Smooth muscle cell of the brain vasculature (primary cell): ENCODE results near the gene MGRN1.

ENCODE experiments used
- DNase-seq: peaks from one replicate; pipeline ENCODE4 v3.0.0-alpha.2; 2012; ENCODE audit warnings: low read depth, low spot score

Gene MGRN1

GRCh38 chr16:4652561-4652960 lies 27.9 kb downstream of the MGRN1 start:
- no peak for DNase-seq

- no peak for DNase-seq
Observed at GRCh38 chr16:4654011-4654963, 29.7 kb downstream of the MGRN1 start.

DNA sequence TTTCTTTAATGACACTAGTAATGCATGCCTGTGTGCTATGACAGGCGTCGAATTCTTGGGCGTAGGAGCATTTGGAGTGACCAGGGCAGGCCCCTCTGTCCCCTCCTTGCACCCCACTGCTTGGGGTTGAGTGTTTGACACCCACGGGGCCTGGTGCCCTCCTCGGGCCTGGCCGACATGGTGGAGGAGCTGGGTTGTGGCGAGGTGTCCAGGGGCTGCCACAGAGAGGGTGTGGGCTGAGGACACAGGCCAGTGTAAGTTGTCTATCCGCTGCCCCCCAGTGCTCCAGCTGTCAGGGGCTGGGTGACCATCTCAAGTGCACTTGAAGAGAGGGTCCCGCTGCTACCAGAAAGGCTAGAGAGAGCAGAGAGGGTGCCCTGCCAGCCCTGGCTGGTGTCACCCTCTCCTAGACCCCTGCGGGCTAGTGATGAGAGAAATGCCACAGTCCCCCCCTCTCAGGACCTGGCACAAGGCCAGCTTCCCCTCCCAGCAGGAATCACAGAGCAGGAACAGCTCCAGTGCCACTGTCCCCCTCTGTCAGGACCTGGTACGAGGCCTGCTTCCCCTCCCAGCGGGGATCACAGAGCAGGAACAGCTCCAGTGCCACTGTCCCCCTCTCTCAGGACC lies 30.5 kb downstream of the MGRN1 start:
- no peak for DNase-seq

DNA sequence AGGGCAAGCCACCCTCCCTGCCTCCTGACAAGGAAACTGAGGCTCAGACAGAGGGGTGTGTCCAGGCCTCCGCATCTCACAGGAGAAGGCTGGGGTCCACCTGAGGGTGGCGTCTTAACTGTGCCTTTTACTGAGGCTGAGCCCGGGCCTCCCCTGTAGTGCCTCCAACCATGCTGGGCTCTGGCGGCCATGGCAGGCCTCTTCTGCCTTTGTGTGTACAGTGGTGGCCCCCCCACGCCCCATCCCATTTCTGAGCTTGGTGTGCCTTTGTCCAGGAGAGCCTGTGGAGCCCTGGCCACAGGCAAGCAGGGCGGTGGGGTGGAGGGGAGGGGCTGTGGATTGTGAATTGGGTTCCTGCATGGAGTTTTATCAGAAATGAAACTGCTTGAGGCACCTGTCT lies 31.2 kb downstream of the MGRN1 start:
- no peak for DNase-seq

DNA sequence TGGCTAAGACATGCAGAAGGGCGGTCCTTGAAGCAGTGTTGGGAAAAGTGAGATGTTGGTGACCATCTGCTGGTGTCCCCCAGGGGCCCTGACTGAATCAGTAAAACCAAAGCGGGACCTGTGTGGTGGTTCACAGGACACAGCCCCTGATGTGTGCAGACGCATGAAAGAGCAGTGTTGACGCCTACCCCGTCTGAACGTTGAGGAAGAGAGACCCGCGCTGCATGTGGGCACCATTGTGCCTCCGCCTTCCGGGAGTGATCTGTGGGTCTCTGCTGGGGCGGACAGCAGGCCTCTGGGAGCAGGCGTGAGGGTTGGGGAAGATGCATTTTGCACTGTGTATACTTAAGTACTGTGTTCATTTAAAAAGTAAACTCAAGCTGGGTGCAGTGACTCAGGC lies 31.6 kb downstream of the MGRN1 start:
- DNase-seq = no peak

GRCh38 chr16:4656695-4657686 lies 32.4 kb downstream of the MGRN1 start:
- DNase-seq = no peak

- DNase-seq = no peak
Observed at GRCh38 chr16:4659363-4660353, 35.0 kb downstream of the MGRN1 start.

- DNase-seq = no peak
Observed at GRCh38 chr16:4660454-4661007, 35.9 kb downstream of the MGRN1 start.

DNA sequence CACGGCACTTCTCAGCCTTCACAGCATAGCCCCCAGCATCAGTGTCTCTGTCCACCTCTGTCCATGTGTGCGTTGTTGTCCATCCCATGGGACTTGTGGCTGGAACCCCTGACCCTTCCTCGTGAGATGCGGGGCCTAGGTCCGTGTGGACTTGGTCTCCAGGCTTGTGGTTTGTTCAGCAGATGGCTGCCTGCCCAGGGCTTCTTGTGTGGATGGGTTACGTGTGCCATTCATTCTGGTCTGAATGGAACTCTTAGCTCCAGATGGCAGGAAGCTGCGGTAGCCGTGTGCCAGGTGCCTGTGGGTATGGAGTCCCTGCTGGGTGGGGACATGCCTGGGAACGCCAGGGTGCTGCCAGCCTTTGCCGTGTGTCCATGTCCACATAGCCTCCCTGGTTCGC lies 37.0 kb downstream of the MGRN1 start:
- no peak for DNase-seq

- DNase-seq = no peak
Observed at GRCh38 chr16:4663465-4663776, 38.8 kb downstream of the MGRN1 start.

GRCh38 chr16:4663777-4664465 lies 39.3 kb downstream of the MGRN1 start:
- DNase-seq = no peak

DNA sequence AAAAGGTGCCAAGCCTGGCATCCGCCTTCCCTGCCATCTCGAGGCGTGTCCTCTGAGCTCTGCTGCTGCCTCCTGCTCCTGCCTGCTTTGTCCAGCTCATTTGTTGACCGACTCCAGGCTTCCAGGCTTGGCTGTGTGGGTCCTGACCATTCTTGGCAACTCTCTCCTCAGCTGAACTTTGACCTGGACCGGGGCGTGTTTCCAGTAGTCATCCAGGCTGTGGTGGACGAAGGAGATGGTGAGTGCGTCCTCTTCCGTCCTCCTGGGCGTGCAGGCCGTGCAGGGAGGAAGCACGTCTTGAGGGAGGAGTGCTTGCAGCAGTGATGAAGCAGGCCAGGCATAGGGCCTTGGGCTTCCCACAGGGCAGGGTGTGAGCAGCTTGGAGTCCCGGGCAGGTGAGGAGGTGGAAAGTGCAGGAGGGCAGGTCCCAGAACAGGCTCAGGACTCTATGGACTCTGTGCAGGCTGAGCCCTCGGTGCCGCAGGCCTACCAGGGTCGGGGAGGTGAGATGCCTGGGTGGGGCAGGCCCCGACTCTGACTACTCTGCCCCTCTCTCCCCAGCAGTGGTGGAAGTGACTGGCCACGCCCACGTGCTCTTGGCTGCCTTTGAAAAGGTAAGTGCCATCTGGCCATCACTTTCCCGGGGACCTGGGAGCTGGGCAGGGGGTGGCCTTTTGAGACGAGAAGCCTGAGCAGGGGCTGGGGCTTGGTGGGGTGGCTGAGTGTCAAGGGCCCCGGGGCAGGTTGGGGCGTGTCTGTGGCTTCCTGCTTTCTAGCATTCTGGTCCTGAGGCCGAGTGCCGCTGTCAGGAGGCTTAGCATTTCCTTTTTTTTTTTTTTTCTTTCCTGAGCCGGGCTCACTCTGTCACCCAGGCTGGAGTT lies 40.2 kb downstream of the MGRN1 start:
- no peak for DNase-seq

GRCh38 chr16:4666537-4667202 lies 42.0 kb downstream of the MGRN1 start:
- DNase-seq = no peak

DNA sequence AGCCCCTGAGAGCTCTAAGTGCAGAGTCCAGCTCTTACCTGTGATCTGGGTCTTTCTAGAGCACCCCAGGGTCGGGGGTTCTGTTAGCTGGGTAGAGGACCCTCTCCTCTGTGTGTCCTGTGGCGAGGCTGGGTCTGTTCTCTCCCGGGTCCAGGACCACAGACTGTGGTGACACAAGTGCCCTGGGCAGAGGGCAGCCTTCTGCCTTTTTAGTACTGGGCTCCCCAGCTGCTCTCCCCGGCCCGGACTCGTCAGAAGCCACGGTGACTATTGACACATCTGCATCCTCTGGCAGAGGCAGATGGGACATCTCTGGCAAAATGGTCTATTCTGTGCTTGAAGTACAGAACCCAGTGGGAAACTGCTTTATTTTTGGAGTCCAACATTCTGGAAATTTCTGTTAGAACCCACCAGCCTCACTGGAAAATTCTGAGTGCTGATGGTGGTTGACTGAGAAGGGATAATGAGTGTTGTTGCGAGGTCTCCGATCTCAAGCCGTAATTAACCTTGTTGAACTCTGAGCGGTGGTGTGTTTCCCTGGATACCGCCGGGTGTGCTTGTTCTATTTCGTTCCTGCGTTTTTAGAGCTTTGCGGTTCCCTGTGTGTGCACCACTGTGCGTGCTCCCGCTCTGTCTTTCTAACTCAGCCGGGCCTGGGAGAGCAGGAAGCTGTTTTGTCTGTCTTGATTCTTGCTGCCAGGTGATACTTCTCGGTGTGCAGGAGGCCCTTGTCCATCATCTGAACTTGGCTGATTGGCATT lies 42.8 kb downstream of the MGRN1 start:
- DNase-seq = no peak

DNA sequence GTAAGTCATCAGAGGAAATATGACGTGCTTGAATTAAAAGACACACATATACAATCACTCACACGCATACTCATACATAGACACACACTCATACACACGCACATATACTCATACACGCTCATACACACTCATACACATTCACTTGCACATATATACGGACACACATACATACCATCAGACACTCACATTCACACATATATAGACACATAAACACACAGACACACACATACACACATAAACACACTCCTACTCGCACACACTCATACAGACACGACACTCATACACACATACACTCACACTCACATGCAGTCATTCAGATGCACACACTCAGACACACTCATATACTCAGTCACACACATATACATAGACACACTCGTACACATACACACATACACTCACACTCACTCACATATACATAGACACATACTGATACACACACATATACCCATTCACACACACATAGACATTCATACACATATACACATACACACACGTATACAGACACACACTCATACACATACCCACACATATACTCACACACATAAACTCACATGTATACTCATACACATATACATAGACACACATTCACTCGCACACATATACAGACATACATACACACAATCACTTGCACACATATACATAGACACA lies 43.8 kb downstream of the MGRN1 start:
- DNase-seq = no peak

- no peak for DNase-seq
Observed at GRCh38 chr16:4673387-4674046, 48.9 kb downstream of the MGRN1 start.
